Measurements from ENCODE around the gene PIGH.

GRCh38 chr14:67574806-67575205 is 25.3 kb downstream of the PIGH start:
- TF ChIP-seq POLR2A (IDR thresholded peaks at IDR 0.05) (no peak), CTCF (IDR thresholded peaks at IDR 0.05) (no peak)

All from thyroid gland (tissue), 4 donors.